H1 (cell line): ENCODE data around the gene KCNK3. TPM values are rescaled to one million over a fixed set of nuclear protein-coding genes. Genes with fewer than 3 reads are reported as not detected.

Experiments used
- GABPA ChIP-seq: IDR thresholded peaks from 2 replicates; pipeline ENCODE4 v1.6.1; 2011; ENCODE audit warnings: mild to moderate bottlenecking, low read length, moderate library complexity, borderline replicate concordance; ENCODE audit not compliant: insufficient read depth
- RXRA ChIP-seq: IDR thresholded peaks from 2 replicates; pipeline ENCODE4 v1.6.1; 2011; ENCODE audit warnings: low read depth, mild to moderate bottlenecking, low read length, moderate library complexity; ENCODE audit not compliant: insufficient read depth
- SIN3A ChIP-seq, 2 experiments: IDR thresholded peaks in 1 of 2; conservative IDR thresholded peaks in 1 of 2; 2 replicates each; pipeline ENCODE4 v1.6.1; 2011 to 2012; ENCODE audit warnings: low read length in 2 of 2, improper control_type of control experiment in 1 of 2, low read depth in 1 of 2, mild to moderate bottlenecking in 1 of 2
- polyA plus RNA-seq, 7 experiments: library from polyadenylated mRNA; depleted of rRNA in 3 of 7; stranded (reverse) in 5 of 7; unstranded in 2 of 7; fragments of >200 nt in 5 of 7; fragments of 200-250 nt in 2 of 7; gene quantifications; 1 replicate in 5 of 7; 2 replicates in 1 of 7; 4 replicates in 1 of 7; pipeline versions ENCODE4 v1.2.1 to v1.2.3, GENCODE V29; 2011 to 2013; ENCODE audit warnings: missing spikeins in 2 of 7, mixed read lengths in 2 of 7
- total RNA-seq: library from RNA; stranded (reverse); fragmentation: NEBNext Ultra II Directional; extraction: Animal tissue kit (Norgen Biotek cat#: 25700); gene quantifications from 2 replicates; pipeline ENCODE4 v1.2.1, GENCODE V29; 2021

The KCNK3 gene
- total and polyA plus RNA-seq, 2 of the 8 experiments (the other 6 are each of a cell fraction or from before 2014, with no cell fraction given), result 0.29 to 0.30 TPM

DNA sequence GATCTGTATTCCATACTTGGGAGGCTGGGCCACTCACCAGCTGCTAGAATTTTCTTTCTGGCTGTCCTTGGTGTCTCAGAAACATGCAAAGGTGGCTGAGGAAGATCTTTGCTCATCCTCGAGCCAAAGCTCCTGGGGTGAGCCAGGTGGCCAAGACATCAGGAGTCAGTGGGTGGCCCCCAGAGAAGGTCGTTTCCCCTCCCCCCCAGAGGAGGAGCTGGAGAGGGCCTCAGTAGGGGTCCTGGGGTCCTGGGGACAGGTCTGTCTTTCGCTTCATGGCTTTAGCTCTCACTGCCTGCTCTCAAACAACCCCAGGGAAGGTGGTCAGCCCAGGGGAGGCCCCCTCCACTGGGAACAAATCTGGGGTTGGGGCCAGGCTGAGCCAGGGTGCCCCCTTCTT lies 13.6 kb downstream of the KCNK3 start (continued):
- no peak for TF ChIP-seq RXRA
- TF ChIP-seq GABPA, result no peak
- no peak for TF ChIP-seq SIN3A (conservative IDR thresholded peaks at IDR 0.05 in 1 of 2, IDR thresholded peaks at IDR 0.05 in 1 of 2; ENCODE audit: low read depth in 1 of 2, low read length in 2 of 2)
